DMS114 treated with DMSO at 0.1 percent for 48 hours (cell line): ENCODE results near the gene WAPL.

ENCODE experiments used
- DNase-seq: peaks from one replicate; lab custom pipeline; 2025; ENCODE audit not compliant: unreplicated experiment; lab: John Stamatoyannopoulos, UW

The WAPL gene

GRCh38 chr10:86480571-86480970 is 41.0 kb downstream of the WAPL start:
- no peak for DNase-seq

GRCh38 chr10:86472061-86472460 is 49.5 kb downstream of the WAPL start:
- DNase-seq, result no peak

- DNase-seq, result no peak
These were observed 59.4 kb downstream of the WAPL start for GRCh38 chr10:86461963-86462804.

GRCh38 chr10:86451604-86451960 is 70.0 kb downstream of the WAPL start:
- DNase-seq, result no peak

GRCh38 chr10:86450806-86451603 is 70.6 kb downstream of the WAPL start:
- no peak for DNase-seq

GRCh38 chr10:86449926-86450558 is 71.5 kb downstream of the WAPL start:
- no peak for DNase-seq

GRCh38 chr10:86447432-86447831 is 74.2 kb downstream of the WAPL start:
- no peak for DNase-seq

GRCh38 chr10:86446987-86447386 is 74.6 kb downstream of the WAPL start:
- DNase-seq, result no peak

GRCh38 chr10:86446440-86446839 is 75.2 kb downstream of the WAPL start:
- no peak for DNase-seq

GRCh38 chr10:86443936-86444335 is 77.7 kb downstream of the WAPL start:
- no peak for DNase-seq

- no peak for DNase-seq
These were observed 78.5 kb downstream of the WAPL start for GRCh38 chr10:86443069-86443468.

GRCh38 chr10:86440874-86441843 is 80.4 kb downstream of the WAPL start:
- DNase-seq, result no peak

- DNase-seq, result no peak
These were observed 82.0 kb downstream of the WAPL start for GRCh38 chr10:86439544-86439943.

- DNase-seq, result no peak
These were observed 83.4 kb downstream of the WAPL start for GRCh38 chr10:86438091-86438749.

- no peak for DNase-seq
These were observed 84.1 kb downstream of the WAPL start for GRCh38 chr10:86437447-86437846.

GRCh38 chr10:86436963-86437362 is 84.6 kb downstream of the WAPL start:
- DNase-seq, result no peak

GRCh38 chr10:86434656-86435055 is 86.9 kb downstream of the WAPL start:
- no peak for DNase-seq

GRCh38 chr10:86423739-86424138 is 97.9 kb downstream of the WAPL start:
- DNase-seq, result no peak

GRCh38 chr10:86419101-86419500 is 102.5 kb downstream of the WAPL start:
- DNase-seq, result no peak

- DNase-seq, result no peak
These were observed 106.0 kb downstream of the WAPL start for GRCh38 chr10:86415583-86415982.
